ENCODE data around the gene ZBED3. TPM values are rescaled to one million over a fixed set of nuclear protein-coding genes. Genes with fewer than 3 reads are reported as not detected.
A peak's percentile ranks its signal among the peaks of the same experiment; 100 is the strongest.

ZBED3 gene
- total and polyA plus RNA-seq, 2 of the 8 experiments (the other 6 are each of a cell fraction or from before 2014, with no cell fraction given), result 7.9 to 9.4 TPM

GRCh38 chr5:77129391-77129990 is 42.4 kb upstream of the ZBED3 start:
- Histone ChIP-seq H2BK15ac (ENCODE audit: low read length) (no peak overlapping the region), H3K14ac (ENCODE audit: insufficient read length) (no peak overlapping the region), H4K5ac (ENCODE audit: insufficient read length, low read depth, low read length) (no peak overlapping the region), H3K79me1 (ENCODE audit: low read depth, low read length) (peaks cover 2% of the 10 kb centered on the region; the same call in 1 of the 2 replicates), H3K9ac (replicated peaks in 1 of 4; ENCODE audit: extremely low read depth in 1 of 4, low read depth in 3 of 4, low read length in 3 of 4) (no peak overlapping the region), H4K91ac (replicated peaks; ENCODE audit: insufficient read length, low read length) (no peak overlapping the region), H2BK120ac (replicated peaks; ENCODE audit: low read depth, low read length) (no peak overlapping the region), H3K4me2 (ENCODE audit: insufficient read depth in 1 of 2, low read depth in 2 of 2, low read length in 2 of 2) (no peak overlapping the region), H3K23me2 (ENCODE audit: low read depth, low read length) (no peaks in the 10 kb centered on the region), H3K27me3 (replicated peaks in 1 of 4; ENCODE audit: control insufficient read depth in 3 of 4, extremely low read depth in 1 of 4, insufficient read depth in 3 of 4, low read length in 3 of 4) (no peaks in the 10 kb centered on the region), H2BK20ac (ENCODE audit: low read length) (no peak overlapping the region), H3K9me3 (ENCODE audit: insufficient read depth in 2 of 2, low read depth in 1 of 2, low read length in 1 of 2) (no peaks in the 10 kb centered on the region), H3K56ac (replicated peaks; ENCODE audit: insufficient read length, low read depth, low read length) (no peak overlapping the region), H3K4ac (replicated peaks; ENCODE audit: insufficient read length, low read depth, low read length) (no peak overlapping the region), H4K20me1 (replicated peaks in 1 of 2; ENCODE audit: control insufficient read depth in 1 of 2, insufficient read depth in 2 of 2, low read length in 2 of 2) (no peaks in the 10 kb centered on the region), H2AK5ac (ENCODE audit: low read depth, low read length) (no peak overlapping the region), H2BK12ac (ENCODE audit: low read depth, low read length) (no peak overlapping the region), H3K18ac (ENCODE audit: extremely low read depth, low read length) (no peak overlapping the region), H3K36me3 (ENCODE audit: control insufficient read depth in 2 of 4, insufficient read depth in 4 of 4, low read length in 3 of 4) (no peaks in the 10 kb centered on the region), H3K4me1 (replicated peaks in 1 of 4; ENCODE audit: control insufficient read depth in 3 of 4, insufficient read depth in 4 of 4, low read length in 3 of 4) (no peaks in the 10 kb centered on the region), H3K23ac (ENCODE audit: insufficient read length) (no peak overlapping the region), H3K79me2 (ENCODE audit: control insufficient read depth in 1 of 2, insufficient read depth in 2 of 2, low read length in 2 of 2) (no peaks in the 10 kb centered on the region), H3K27ac (ENCODE audit: low read depth, low read length) (no peak overlapping the region), H2BK5ac (ENCODE audit: low read depth, low read length) (no peak overlapping the region), H2AFZ (ENCODE audit: low read length) (no peak overlapping the region), H4K8ac (ENCODE audit: extremely low read depth, insufficient read depth, low read length) (no peak overlapping the region), H3K4me3 (ENCODE audit: extremely low read depth in 1 of 4, insufficient read depth in 2 of 4, low read depth in 3 of 4, low read length in 4 of 4) (no peak overlapping the region)
- ChIA-PET POLR2A (ENCODE audit: partially characterized antibody) (interaction anchor here (0.9 to 1.2 kb wide), 2 partner anchors 8 to 362 kb away, joined by 3 read pairs; no protein-coding TSS in a partner anchor), CTCF (ENCODE audit: partially characterized antibody) (interaction anchor here (0.6 to 3.6 kb wide), 32 partner anchors 8 to 856 kb away, joined by 3 to 20 read pairs (median 4); partner anchors contain the start of genes WDR41 and ZBED3)
- DNase-seq (ENCODE audit: low read depth in 1 of 2, low spot score in 2 of 2) (peak in 1 of 2 experiments; percentile 74), FAIRE-seq (peak; percentile 39)
- TF ChIP-seq RAD21 (IDR thresholded peaks at IDR 0.05 in 1 of 2, conservative IDR thresholded peaks at IDR 0.05 in 1 of 2; ENCODE audit: low read depth in 2 of 2, low read length in 2 of 2) (peak; percentile 71 to 76), CTCF (IDR thresholded peaks at IDR 0.05; ENCODE audit: control extremely low read depth in 1 of 3, insufficient read depth in 1 of 3, low read depth in 1 of 3, low read length in 3 of 3) (peak; percentile 63 to 77 (median 75)), GABPA (IDR thresholded peaks at IDR 0.05; ENCODE audit: borderline replicate concordance, insufficient read depth, low read length) (no peak)
- WGBS, 2 experiments (ENCODE audit: extremely low coverage in 1 of 2, insufficient coverage in 1 of 2, insufficient read length in 1 of 2, insufficient replicate concordance in 2 of 2, low coverage in 1 of 2, low lambda C conversion rate in 2 of 2, missing lambda C conversion rate in 1 of 2), result 76% methylated on average over 9 of the region's 9 CpGs; no CpG with 5 or more reads in 1 of the 2 experiments
